GM23338 (cell line): ENCODE data around the gene WSCD2. TPM values are rescaled to one million over a fixed set of nuclear protein-coding genes. Genes with fewer than 3 reads are reported as not detected.
A peak's percentile ranks its signal among the peaks of the same experiment; 100 is the strongest.

Experiments used
- ATAC-seq: fragments of 200-7000 bp; cut with Tn5 transposase; 3 replicates; pipeline ENCODE4 v1.9.1; 2020
- DNase-seq: peaks from one replicate; pipeline ENCODE4 v3.0.0-alpha.2; 2015; ENCODE audit warnings: low spot score
- H2AFZ ChIP-seq: fragments of 200-600 bp; sonication (generic); 2 replicates; pipeline ENCODE4 v1.8.0; 2016; ENCODE audit warnings: antibody characterized with exemption, mild to moderate bottlenecking, moderate library complexity
- H3F3A ChIP-seq: fragments of 200-600 bp; sonication (generic); replicated peaks from 2 replicates; pipeline ENCODE4 v1.8.0; 2017; ENCODE audit warnings: antibody characterized with exemption, mixed run types, low read depth
- H3K27ac ChIP-seq: fragments of 200-600 bp; sonication (generic); 2 replicates; pipeline ENCODE4 v1.6.1; 2016; ENCODE audit warnings: low read depth
- H3K27me3 ChIP-seq: fragments of 200-600 bp; sonication (generic); 2 replicates; pipeline ENCODE4 v1.8.0; 2016; ENCODE audit warnings: mild to moderate bottlenecking, mixed run types, moderate library complexity; ENCODE audit not compliant: insufficient read depth
- H3K36me3 ChIP-seq: fragments of 200-600 bp; sonication (generic); 2 replicates; pipeline ENCODE4 v1.8.0; 2016; ENCODE audit warnings: mild to moderate bottlenecking; ENCODE audit not compliant: insufficient read depth
- H3K4me1 ChIP-seq: fragments of 200-600 bp; sonication (generic); 2 replicates; pipeline ENCODE4 v1.8.0; 2016; ENCODE audit warnings: mild to moderate bottlenecking, moderate library complexity; ENCODE audit not compliant: insufficient read depth
- H3K4me2 ChIP-seq: fragments of 200-600 bp; sonication (generic); 2 replicates; pipeline ENCODE4 v1.7.1; 2017; ENCODE audit warnings: mixed run types
- H3K4me3 ChIP-seq: fragments of 200-600 bp; sonication (generic); 2 replicates; pipeline ENCODE4 v1.6.1; 2016; ENCODE audit warnings: mixed run types
- H3K79me2 ChIP-seq: fragments of 200-600 bp; sonication (generic); replicated peaks from 2 replicates; pipeline ENCODE4 v1.8.0; 2017; ENCODE audit warnings: mild to moderate bottlenecking; ENCODE audit not compliant: insufficient read depth
- H3K9me2 ChIP-seq: fragments of 200-600 bp; sonication (generic); 2 replicates; pipeline ENCODE4 v1.8.0; 2017; ENCODE audit not compliant: insufficient read depth
- H4K20me1 ChIP-seq: fragments of 200-600 bp; sonication (generic); replicated peaks from 2 replicates; pipeline ENCODE4 v1.8.0; 2017; ENCODE audit warnings: mild to moderate bottlenecking; ENCODE audit not compliant: insufficient read depth
- H3K27ac Mint-ChIP-seq: 2 replicates; pipeline ENCODE4 v1.8.0; 2020; ENCODE audit warnings: inconsistent platforms, mild to moderate bottlenecking, moderate library complexity, mixed read lengths
- H3K27me3 Mint-ChIP-seq: 3 replicates; pipeline ENCODE4 v1.8.0; 2022; ENCODE audit warnings: low read depth, mild to moderate bottlenecking, moderate library complexity, mixed read lengths, inconsistent platforms; ENCODE audit not compliant: insufficient read depth, poor library complexity
- H3K36me3 Mint-ChIP-seq: 3 replicates; pipeline ENCODE4 v1.8.0; 2021; ENCODE audit warnings: low read depth, mild to moderate bottlenecking, inconsistent platforms, moderate library complexity, mixed read lengths
- H3K4me1 Mint-ChIP-seq: 3 replicates; pipeline ENCODE4 v1.8.0; 2020; ENCODE audit warnings: mild to moderate bottlenecking, inconsistent platforms, mixed read lengths
- H3K4me3 Mint-ChIP-seq: 3 replicates; pipeline ENCODE4 v1.8.0; 2021; ENCODE audit warnings: moderate library complexity, mild to moderate bottlenecking, inconsistent platforms, mixed read lengths
- H3K9me3 Mint-ChIP-seq: 3 replicates; pipeline ENCODE4 v1.8.0; 2020; ENCODE audit warnings: moderate library complexity, mild to moderate bottlenecking, inconsistent platforms, mixed read lengths
- CTCF ChIP-seq, 2 experiments: fragments of 200-600 bp in 1 of 2; sonication (generic) in 1 of 2; conservative IDR thresholded peaks; 2 replicates each; pipeline versions ENCODE4 v1.5.1 to v1.6.1; 2016 to 2017; ENCODE audit warnings: antibody characterized with exemption in 2 of 2, low read depth in 2 of 2, mild to moderate bottlenecking in 2 of 2, moderate library complexity in 1 of 2
- JUNB ChIP-seq: IDR thresholded peaks from one replicate; pipeline ENCODE4 v1.6.1; 2016; ENCODE audit warnings: antibody characterized with exemption; ENCODE audit not compliant: unreplicated experiment
- STAT1 ChIP-seq: IDR thresholded peaks from one replicate; pipeline ENCODE4 v1.6.1; 2016; ENCODE audit warnings: antibody characterized with exemption; ENCODE audit not compliant: unreplicated experiment
- ZNF114 ChIP-seq: fragments of 250-450 bp; sonication (Bioruptor Pico); IDR thresholded peaks from 2 replicates; pipeline ENCODE4 v1.5.0; 2020; ENCODE audit warnings: mild to moderate bottlenecking, moderate library complexity
- ZNF462 ChIP-seq: fragments of 250-450 bp; sonication (Bioruptor Pico); IDR thresholded peaks from 2 replicates; pipeline ENCODE4 v1.5.0; 2020; ENCODE audit warnings: mild to moderate bottlenecking, moderate library complexity
- polyA plus RNA-seq: library from polyadenylated mRNA; unstranded; fragments of >200 nt; fragmentation: Nextera tagmentation; extraction: Ambion mirVana; gene quantifications from 2 replicates; pipeline ENCODE4 v1.2.1, GENCODE V29; 2016
- total RNA-seq: library from RNA; depleted of rRNA; stranded (reverse); fragments of >200 nt; shearing (Covaris generic); gene quantifications from 2 replicates; pipeline ENCODE4 v1.2.3, GENCODE V29; 2014

The WSCD2 gene
- total and polyA plus RNA-seq, 2 experiments from 2014 or later = 0.66 to 3.1 TPM

GRCh38 chr12:108174641-108175040 is 45.6 kb downstream of the WSCD2 start (continued):
- TF ChIP-seq ZNF462 (CRISPR knock-in tag) (no peak), JUNB (no peak), ZNF114 (CRISPR knock-in tag) (no peak)

GRCh38 chr12:108175310-108175709 is 46.2 kb downstream of the WSCD2 start:
- H3K4me3 ChIP-seq = no peak overlapping the region
- H3K27me3 ChIP-seq = no peaks in the 10 kb centered on the region
- peak; percentile 78 for ATAC-seq
- H3K27ac ChIP-seq = 0 out of 2 replicates have a peak overlapping the region, but pooled peaks have one; percentile 45
- peaks cover 39% of the 10 kb centered on the region for H3K4me1 Mint-ChIP-seq
- 0 out of 2 replicates have a peak, but pooled peaks cover 2% of the 10 kb centered on the region for H3F3A ChIP-seq
- peak overlapping the region; percentile 51 for H3K4me2 ChIP-seq
- peaks cover 9% of the 10 kb centered on the region; the same call in 2 of the 3 replicates for H3K36me3 Mint-ChIP-seq
- peak overlapping the region; percentile 76; the same call in 1 of the 2 replicates for H2AFZ ChIP-seq
- peaks cover 26% of the 10 kb centered on the region for H3K4me1 ChIP-seq
- no peak overlapping the region for H3K27ac Mint-ChIP-seq
- H3K27me3 Mint-ChIP-seq = peaks cover 11% of the 10 kb centered on the region
- H3K9me2 ChIP-seq = no peaks in the 10 kb centered on the region
- no peaks in the 10 kb centered on the region for H3K79me2 ChIP-seq
- no peaks in the 10 kb centered on the region for H4K20me1 ChIP-seq
- peak; percentile 58 for DNase-seq
- H3K36me3 ChIP-seq = no peaks in the 10 kb centered on the region
- peaks cover 11% of the 10 kb centered on the region for H3K9me3 Mint-ChIP-seq
- H3K4me3 Mint-ChIP-seq = no peak overlapping the region
- no peak for TF ChIP-seq STAT1
- TF ChIP-seq CTCF (conservative IDR thresholded peaks at IDR 0.05; ENCODE audit: low read depth in 2 of 2) = no peak
- TF ChIP-seq ZNF462 (CRISPR knock-in tag) = no peak
